Measurements from ENCODE around the gene ATXN7L2.

Gene ATXN7L2

DNA sequence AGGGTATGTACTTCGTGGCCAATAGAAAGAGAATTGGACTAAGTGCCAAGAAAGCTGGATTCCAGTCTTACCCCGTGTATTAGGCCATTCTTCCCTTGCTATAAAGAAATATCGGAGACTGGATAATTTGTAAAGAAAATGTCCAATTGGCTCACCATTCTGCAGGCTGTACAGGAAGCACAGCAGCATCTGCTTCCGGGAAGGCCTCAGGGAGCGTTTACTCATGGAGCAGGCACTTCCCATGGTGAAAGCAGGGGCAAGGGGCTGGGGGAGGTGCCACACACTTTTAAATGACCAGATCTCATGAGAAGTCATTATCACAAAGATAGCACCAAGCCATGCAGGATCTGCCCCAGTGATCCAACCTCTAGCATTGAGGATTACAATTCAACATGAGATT is 33.6 kb downstream of the ATXN7L2 start:
- in situ Hi-C loops (cut with HindIII; ENCODE audit: low sequenced_read_pairs), result no loop called here

DNA sequence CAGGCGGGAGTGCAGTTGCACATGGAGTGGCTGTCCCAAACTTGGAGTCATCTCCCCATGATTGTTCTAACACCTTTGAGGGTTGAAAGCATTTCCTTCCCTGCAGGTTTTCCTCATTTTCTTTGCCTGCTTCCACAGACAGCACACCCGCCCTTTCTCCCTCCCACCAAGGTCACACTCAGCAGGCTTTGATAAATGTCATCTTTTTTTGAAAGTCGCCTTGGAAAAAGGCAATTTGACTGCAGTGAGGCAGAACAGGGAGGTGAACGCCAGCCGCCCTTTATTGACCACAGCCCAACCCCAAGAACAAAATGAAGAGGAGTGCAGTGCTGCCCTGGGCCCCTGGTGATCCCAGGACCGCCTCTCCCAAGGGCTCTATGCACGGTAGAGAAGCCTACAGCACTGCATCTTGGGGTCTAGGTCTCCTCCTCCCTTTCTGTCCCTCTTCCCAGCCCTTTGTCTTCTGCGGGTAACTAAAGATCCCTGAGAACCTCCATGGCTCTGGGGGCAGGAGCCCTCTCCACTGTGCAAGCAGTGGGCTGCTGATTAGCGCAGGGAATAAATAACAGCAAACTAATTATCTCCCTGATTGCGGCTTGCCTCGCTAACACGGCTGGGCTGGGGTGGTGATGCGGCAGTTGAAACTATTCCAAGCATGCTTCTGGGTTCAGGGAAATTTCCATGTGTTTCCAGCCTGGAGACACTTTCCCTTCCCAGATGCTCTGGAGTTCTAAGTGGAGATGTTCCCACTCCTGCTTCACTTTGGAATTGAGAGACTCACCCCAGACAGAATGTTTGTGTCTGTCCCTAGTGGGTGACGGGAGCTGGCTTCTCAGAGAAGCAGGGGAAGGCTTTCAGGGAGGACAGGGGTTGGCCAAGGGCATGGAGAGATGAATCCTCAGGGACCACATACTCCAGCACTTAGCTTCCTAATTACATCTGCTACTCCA is 37.6 kb downstream of the ATXN7L2 start:
- in situ Hi-C loops (cut with HindIII; ENCODE audit: low sequenced_read_pairs), result no loop called here

DNA sequence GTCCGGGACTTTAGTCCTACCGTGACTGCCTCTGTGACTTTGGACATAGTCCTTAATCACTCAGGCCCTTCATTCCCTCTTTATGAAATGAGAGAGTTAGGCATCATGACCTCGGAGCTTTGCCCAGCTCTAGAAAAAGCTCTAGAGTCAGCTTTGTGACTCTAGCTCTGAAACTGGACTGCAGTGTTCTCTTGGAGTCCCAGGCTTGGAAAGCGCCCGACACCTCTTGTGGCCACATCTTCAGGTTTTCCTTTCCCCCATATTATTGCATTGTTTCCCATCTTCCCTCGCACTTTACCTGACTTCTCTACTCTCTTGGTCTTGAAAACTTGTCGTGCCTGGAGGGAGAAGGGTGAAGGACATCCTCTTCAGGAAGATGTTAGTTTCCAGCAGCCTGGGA is 38.3 kb downstream of the ATXN7L2 start:
- in situ Hi-C loops (cut with HindIII; ENCODE audit: low sequenced_read_pairs), result no loop called here

DNA sequence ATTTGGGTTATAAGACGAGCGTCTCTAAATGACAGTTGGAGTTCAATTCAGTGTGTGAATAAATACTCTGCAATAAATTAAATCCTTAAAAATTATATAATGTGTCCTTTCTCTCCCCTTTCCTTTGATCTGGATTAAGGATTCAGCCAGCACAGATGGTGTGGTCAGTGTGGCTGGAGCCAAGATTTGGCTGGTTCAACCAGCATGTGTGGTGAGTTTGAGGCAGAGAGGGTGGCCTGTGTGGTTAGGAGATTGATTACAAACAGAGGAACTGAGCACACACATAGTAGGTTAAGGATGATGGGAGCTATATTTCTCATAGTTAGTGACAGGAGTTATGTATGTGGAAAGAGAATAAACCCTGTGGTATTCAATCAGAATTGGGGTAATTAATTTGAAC is 40.0 kb downstream of the ATXN7L2 start:
- in situ Hi-C loops (cut with HindIII; ENCODE audit: low sequenced_read_pairs), result no loop called here

DNA sequence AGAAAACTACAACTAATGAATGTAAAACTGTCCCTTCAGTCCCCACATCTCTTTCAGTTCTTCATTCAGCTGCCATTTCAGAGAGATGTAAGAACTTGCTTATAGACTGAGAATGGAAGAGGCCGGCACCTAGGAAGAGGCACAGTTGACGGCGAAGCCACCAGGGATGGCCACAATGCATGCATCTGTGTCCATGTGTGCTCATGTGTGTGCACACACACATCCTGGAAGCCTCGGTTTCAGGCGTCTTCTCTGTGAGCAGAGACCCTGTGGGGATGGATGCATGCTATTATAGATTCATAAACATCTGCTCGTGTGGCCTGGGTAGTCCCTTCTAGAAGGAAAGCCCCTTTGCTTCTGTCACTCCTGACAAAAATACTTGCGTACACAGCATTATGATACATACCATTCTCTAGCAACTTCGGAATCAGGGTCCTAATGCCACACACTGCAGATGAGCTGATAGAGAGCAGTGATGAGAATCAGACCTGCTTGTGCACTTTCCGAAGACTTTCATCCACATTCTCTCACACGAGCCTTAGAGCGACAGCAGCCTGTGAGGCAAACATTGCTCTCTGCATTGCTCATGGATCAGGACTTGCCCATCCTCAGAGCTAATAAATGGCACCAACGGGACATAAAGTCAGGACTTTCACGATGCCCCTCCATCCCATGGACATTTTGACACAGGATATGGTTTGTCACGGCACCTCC is 43.5 kb downstream of the ATXN7L2 start:
- in situ Hi-C loops (cut with HindIII; ENCODE audit: low sequenced_read_pairs), result loop anchor here (25.0 kb wide), 1 partner anchor 235 kb away; the partner anchor contains the start of gene EPS8L3

DNA sequence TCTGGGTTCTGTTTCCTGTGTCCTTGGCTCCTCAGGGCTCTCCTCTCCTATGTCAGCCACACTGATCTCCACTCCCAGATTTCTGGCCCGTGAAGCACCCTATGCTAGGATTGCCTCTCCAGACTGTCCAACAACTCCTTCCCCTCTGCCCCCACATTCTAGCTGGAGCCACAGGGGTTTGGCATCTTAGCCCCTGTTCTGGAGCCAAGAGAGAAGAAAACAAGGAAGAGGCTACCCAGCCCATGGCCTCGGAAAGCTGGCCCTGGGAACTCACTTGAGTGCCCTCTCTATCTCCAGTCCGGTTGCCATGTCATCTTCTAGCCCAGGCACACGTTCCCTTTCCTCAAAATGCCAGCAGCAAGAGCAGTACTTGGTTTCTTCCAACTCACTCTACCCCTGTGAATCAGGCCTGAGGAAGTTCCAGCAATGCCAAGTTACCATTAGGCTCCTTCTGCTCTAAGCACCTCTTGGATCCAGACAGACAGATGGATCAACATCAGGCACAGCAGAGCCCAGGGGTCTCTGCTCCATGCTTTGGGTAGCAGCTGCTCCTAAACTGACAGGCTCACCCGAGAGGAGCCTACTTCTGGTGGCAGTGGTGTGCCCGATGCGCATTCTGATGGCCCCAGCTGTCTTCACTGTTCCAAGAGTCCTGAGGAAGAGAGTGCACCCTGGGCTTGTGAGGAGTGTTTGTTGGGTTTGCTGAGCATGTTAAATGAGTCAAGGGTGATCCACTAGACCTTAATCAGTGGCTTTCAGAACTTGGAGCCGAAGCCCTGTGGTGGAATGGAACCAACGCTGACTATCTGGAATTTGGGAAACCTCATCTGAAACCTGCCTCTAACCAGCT is 44.4 kb downstream of the ATXN7L2 start:
- in situ Hi-C loops (cut with HindIII; ENCODE audit: low sequenced_read_pairs), result loop anchor here (25.0 kb wide), 1 partner anchor 234 kb away; the partner anchor contains the start of gene EPS8L3

DNA sequence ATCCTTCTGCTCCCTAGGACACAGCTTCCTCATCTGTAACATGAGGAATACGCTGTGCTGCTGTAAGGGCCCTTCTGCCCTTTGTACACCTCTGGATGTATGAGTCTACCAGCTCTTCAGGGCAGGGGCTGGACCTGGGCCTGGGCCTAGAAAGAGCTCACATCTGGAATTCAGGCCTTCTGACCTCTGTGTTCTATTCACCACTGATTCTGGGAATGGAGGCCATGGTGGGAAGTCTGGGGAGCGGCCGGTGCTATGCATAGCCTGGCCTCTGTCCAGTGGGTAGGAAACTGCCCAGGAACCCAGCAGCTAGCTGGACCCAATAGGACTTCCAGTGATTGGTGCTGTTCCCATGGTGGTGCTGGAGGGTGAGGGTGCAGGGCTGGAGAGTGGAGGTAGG is 45.0 kb downstream of the ATXN7L2 start:
- in situ Hi-C loops (cut with HindIII; ENCODE audit: low sequenced_read_pairs), result loop anchor here (25.0 kb wide), 1 partner anchor 234 kb away; the partner anchor contains the start of gene EPS8L3

DNA sequence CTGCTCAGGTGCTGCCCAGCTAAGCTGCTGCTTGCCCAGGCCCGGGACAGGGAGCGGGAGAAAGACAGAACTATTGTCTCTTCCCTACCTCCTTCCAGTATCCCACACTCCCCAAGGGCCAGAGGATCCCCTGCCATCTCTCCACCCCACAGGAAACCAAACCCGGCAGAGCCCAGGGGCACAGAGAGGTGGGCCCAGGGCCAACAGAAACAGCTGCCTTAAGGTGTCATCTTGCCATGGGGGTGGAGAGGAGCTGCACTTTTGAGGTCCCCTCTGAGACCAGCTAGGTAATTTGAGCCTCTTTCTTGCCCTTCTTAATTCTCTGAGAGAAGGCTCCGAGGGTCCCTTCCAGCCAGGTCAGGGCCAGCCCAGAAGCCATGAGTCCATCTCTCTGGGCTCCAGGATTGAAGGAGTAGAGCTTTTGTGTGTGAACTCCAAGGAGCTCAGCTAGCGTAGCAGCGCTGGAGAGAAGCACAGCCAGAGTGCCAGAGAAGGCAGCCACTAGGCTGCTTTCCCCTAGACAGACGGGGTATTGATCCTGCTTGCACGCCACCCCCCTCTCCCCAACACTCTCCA is 46.3 kb downstream of the ATXN7L2 start:
- in situ Hi-C loops (cut with HindIII; ENCODE audit: low sequenced_read_pairs), result loop anchor here (25.0 kb wide), 1 partner anchor 232 kb away; the partner anchor contains the start of gene EPS8L3

DNA sequence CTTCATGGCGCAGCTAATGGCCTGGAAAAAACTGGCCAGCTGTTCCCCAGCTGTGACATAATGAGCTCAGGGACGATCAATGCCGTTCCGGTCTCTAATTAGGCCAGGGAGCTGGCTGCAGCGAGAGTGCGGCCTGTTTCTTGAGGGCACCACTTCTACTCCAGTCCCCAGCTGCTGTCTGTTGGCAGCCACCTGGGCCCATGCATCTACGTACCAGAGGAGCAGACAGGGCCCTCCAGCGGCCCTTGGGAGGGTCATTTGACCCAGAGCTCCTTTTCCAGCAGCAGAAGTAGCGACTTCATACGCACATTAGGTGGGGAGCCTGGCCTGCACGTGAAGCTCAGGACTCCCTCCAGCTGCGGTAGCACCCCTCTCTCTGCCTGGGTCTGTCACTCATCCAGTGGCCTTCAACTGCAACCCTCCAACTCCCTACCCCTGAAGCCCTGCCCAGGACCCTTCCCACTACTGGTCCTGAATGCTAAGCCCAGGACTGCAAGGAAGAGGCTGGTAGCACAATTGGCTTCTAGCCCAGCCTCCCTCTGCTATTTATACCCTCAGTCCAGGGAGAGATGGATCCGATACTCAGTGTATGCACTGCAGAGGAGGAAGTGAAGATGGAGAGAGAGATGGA is 46.9 kb downstream of the ATXN7L2 start:
- in situ Hi-C loops (cut with HindIII; ENCODE audit: low sequenced_read_pairs), result loop anchor here (25.0 kb wide), 1 partner anchor 232 kb away; the partner anchor contains the start of gene EPS8L3

DNA sequence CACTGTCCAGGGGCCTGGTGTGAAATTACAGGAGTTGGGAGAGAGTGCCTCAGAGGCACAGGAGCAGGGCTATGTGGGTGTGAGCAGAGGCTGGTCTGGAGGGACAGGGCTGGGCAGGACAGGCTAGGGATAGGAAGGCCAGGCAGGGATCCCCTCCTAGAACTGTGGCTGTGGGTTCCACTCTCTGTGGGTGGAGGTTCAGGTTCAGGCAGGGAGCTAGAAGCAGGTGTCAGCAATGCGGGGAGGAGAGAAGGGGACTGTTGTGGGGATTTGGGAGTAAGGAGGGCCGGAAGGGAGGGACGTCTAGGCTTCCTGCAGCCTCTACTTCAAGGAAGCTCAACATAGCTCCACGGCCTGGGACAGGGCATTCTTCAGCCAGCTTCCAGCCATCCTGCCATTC is 47.7 kb downstream of the ATXN7L2 start:
- in situ Hi-C loops (cut with HindIII; ENCODE audit: low sequenced_read_pairs), result loop anchor here (25.0 kb wide), 1 partner anchor 231 kb away; the partner anchor contains the start of gene EPS8L3

DNA sequence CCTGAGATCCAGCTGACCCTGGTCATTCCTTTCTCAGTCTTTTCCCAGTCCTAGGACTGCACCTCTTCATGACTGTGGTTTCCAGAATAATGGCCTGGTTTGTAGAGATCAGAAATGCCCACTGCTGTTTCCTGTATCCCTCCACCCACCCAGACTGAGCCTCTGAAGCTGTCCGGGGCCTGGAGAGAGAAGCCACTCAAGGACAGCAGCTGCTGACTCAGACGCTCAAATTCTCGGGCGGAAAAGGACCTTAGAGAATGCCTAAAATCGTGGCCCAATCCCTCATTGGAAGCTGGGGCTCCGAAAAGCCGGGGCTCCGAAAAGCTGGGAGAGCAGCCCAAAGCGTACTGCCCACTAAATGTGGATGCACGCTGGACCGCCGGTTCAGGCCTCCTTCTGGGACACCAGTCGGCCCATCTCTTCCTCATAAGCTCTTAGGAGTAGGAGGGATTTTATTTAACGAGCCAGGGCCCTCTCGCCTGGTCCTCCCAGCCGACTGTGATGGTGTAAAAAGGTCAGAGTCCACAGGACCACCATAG is 48.2 kb downstream of the ATXN7L2 start:
- in situ Hi-C loops (cut with HindIII; ENCODE audit: low sequenced_read_pairs), result loop anchor here (25.0 kb wide), 1 partner anchor 230 kb away; the partner anchor contains the start of gene EPS8L3

DNA sequence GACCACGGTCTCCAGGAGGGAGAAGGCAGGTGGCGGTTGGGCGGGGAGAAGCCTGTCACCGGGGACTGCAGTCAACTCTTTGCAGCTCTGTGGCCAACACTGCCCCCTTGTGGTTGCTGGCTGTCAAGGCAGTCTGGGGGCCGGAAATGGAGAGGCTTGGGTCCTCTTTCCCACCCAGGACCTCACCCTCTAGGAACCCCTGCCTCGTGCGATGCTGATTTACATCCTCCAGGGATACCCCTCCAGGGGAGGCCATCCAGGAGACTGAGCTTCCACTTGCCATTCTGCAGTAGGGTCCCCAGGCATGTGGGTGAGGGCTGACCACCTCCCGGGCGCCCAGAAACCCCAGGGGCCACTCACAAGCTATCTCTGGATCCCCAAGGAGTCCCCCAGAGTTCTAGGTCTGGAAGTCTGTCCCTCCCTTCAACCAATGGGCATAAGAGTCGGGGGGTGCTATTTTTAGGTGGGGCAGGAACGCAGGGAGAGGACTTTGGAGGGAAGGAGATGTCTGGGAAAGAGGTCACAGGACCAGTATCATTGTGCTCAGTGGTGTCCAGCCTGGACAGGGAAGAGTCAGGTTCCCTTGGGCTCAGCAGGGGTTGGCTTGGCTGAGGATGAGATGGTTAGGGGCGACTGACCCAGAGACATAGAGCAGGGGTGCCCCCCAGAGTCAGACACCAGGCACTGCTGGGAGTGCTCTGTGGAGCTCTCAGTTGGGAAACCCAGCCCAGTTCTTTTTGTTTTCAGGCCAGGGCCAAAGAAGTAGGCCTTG is 48.8 kb downstream of the ATXN7L2 start:
- in situ Hi-C loops (cut with HindIII; ENCODE audit: low sequenced_read_pairs), result loop anchor here (25.0 kb wide), 1 partner anchor 230 kb away; the partner anchor contains the start of gene EPS8L3

DNA sequence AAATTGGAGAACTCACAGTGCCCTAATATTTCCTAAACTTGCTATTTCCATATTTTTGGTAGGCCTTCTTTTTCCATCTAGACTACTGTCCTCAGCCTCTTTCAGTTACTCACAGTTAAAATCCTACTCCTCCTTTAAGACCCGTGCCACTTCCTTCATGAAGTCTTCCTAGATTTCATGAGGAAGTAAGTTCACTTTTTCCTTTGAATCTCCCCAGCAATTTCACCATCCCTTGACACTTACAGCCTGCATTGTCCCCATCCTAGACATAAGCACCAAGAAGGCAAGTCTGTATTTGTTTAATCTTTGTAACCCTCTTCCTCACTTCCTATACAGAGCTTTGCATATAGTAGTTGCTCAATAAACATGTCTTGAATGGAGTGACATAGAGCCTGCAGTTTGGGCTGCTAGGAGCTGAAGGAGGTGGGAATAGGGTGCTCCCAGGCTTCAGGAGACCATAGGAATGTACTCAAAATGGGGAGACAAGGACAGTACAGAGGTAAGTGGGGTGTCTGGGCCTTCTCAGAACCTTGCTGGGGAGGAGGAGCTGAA is 50.7 kb downstream of the ATXN7L2 start:
- in situ Hi-C loops (cut with HindIII; ENCODE audit: low sequenced_read_pairs), result loop anchor here (25.0 kb wide), 1 partner anchor 228 kb away; the partner anchor contains the start of gene EPS8L3

DNA sequence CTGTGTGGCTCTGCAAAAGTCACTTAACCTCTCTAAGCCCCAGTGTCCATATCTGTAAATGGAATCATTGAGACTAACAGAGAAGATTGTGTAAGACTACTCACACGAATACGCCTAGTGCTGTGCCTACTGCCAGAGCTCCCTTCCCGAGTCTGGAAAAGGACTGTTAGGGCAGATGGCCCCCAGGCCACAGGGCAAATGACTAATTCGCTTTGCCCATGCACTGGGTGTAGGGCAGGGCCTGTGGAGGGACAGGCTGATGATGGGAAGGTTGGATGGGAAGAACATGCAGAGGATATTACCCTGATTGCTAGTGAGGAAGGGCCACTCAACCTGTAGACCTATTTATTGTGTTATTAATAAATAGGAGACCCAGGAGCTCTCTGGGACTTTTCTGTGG is 51.8 kb downstream of the ATXN7L2 start:
- in situ Hi-C loops (cut with HindIII; ENCODE audit: low sequenced_read_pairs), result loop anchor here (5.0 to 25.0 kb wide), 3 partner anchors 43 to 227 kb away; partner anchors contain the start of genes CYB561D1 and EPS8L3

DNA sequence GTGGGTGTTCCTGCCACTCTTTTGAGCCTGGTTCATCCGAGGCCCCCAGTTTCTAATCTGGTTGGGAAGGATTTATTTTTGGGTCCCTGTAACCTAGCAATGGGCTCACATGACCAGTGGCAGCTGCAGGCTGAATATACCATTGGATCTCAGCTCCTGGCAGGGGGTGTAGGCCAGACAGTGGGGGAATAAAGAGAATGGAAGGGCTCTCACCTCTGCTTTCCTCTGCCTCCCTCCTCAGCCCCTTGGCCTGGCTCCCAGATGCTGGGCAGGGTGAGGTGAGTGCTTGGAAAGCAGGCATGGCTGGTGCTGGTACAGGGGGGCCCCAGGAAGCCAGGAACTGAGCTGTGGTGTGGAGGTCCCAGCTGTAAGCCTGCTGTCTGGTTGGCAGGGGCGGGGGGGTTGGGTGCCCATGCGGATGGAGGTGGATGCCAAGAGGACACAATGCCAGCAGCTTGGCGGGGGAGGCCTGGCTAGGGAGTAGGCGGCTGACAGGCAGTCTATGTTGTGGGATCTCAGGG is 52.3 kb downstream of the ATXN7L2 start:
- in situ Hi-C loops (cut with HindIII; ENCODE audit: low sequenced_read_pairs), result loop anchor here (5.0 to 25.0 kb wide), 3 partner anchors 44 to 226 kb away; partner anchors contain the start of genes CYB561D1 and EPS8L3

DNA sequence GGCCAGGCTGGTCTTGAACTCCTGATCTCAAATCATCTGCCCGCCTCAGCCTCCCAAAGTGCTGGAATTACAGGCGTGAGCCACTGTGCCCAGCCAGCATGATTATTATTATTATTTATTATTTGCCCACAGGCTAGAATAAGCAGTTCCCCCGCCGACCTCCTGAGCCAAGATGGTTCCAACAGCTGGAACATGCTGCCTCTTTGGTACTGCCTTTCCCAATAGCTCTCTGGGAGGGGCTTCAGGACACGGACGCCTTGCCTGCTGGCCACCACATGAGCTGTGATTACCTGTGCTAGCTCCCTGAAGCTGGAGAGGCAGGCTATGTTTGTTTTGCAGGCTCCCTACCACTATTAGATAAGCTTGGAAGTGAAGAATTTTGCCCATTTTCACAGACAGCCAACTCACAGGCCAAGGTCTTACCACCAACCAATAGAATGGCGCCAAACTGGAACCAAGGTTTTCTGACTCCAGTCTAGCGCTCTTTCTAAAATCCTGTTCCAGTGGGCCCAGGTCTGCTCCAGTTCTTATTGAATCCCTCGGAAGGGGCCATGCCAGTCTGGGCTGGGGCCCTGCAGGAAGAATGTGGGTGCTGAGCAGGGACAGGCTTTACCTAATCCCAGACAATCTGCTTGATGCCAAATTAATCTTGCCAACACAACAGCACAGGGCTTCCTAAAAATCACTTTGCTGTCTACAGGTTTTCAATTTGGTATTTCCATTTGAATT is 53.9 kb downstream of the ATXN7L2 start:
- in situ Hi-C loops (cut with HindIII; ENCODE audit: low sequenced_read_pairs), result loop anchor here (5.0 to 25.0 kb wide), 3 partner anchors 45 to 225 kb away; partner anchors contain the start of genes CYB561D1 and EPS8L3
